Spleen (tissue), 11 donors: ENCODE data around the gene PACSIN3. TPM values are rescaled to one million over a fixed set of nuclear protein-coding genes. Genes with fewer than 3 reads are reported as not detected.

ENCODE experiments used
- DNase-seq: peaks from one replicate; pipeline ENCODE4 v3.0.0-alpha.2; 2020
- H3K27ac ChIP-seq, 8 donors: fragments of 200-600 bp; sonication (generic) in 7 of 8; 1 replicate in 4 of 8; 2 replicates in 4 of 8; pipeline versions ENCODE4 v1.5.0 to v1.8.0; 2016 to 2021; ENCODE audit warnings: inconsistent platforms in 4 of 8, mild to moderate bottlenecking in 4 of 8, moderate library complexity in 1 of 8
- H3K27me3 ChIP-seq, 7 donors: fragments of 200-600 bp; sonication (generic) in 6 of 7; replicated peaks in 1 of 7; 1 replicate in 4 of 7; 2 replicates in 3 of 7; pipeline versions ENCODE4 v1.5.0 to v1.8.0; 2016 to 2021; ENCODE audit warnings: inconsistent platforms in 3 of 7, mild to moderate bottlenecking in 1 of 7
- H3K36me3 ChIP-seq, 6 donors: fragments of 200-600 bp; sonication (generic) in 5 of 6; 1 replicate in 4 of 6; 2 replicates in 2 of 6; pipeline versions ENCODE4 v1.5.0 to v1.8.0; 2016 to 2021; ENCODE audit warnings: inconsistent platforms in 2 of 6
- H3K4me1 ChIP-seq, 6 donors: fragments of 200-600 bp; sonication (generic) in 5 of 6; 1 replicate in 3 of 6; 2 replicates in 3 of 6; pipeline versions ENCODE4 v1.5.0 to v1.8.0; 2016 to 2021; ENCODE audit warnings: inconsistent platforms in 3 of 6
- H3K4me3 ChIP-seq, 8 donors: fragments of 200-600 bp; sonication (generic) in 7 of 8; 1 replicate in 4 of 8; 2 replicates in 4 of 8; pipeline versions ENCODE4 v1.5.0 to v1.8.0; 2016 to 2021; ENCODE audit warnings: inconsistent platforms in 4 of 8, mild to moderate bottlenecking in 4 of 8, moderate library complexity in 2 of 8
- H3K9me3 ChIP-seq, 8 donors: fragments of 200-600 bp; sonication (generic) in 7 of 8; 1 replicate in 4 of 8; 2 replicates in 4 of 8; pipeline versions ENCODE4 v1.5.0 to v1.8.0; 2016 to 2021; ENCODE audit warnings: inconsistent platforms in 4 of 8
- POLR2A ChIP-seq, 3 donors: fragments of 450-650 bp; IDR thresholded peaks; one replicate each; pipeline ENCODE4 v1.5.1; 2017; ENCODE audit warnings: antibody characterized with exemption in 3 of 3, mild to moderate bottlenecking in 1 of 3
- POLR2AphosphoS5 ChIP-seq, 3 donors: sonication (generic); formaldehyde crosslinking; IDR thresholded peaks; one replicate each; pipeline ENCODE4 v1.5.1; 2017; ENCODE audit warnings: antibody characterized with exemption in 3 of 3
- WGBS, 5 donors: extraction: QIAGEN DNeasy Blood & Tissue Kit in 3 of 5; methylation state at CpG; one replicate each; pipeline versions ENCODE4 v1.1.5 to v1.1.7; 2013 to 2018; 5-methylcytosine and 5-hydroxymethylcytosine counted together
- intact Hi-C: fragments of 100-400 bp; cut with DNase I; formaldehyde crosslinking; loops from one replicate; pipeline ENCODE4 v1.15.0; 2023; ENCODE audit warnings: low total_unique reads
- polyA plus RNA-seq, 3 donors: library from polyadenylated mRNA; stranded (reverse); fragments of 200-250 nt; gene quantifications; one replicate each; pipeline ENCODE4 v1.2.1, GENCODE V29; 2013
- total RNA-seq, 7 donors: library from RNA; depleted of rRNA in 3 of 7; stranded (reverse); fragments of >200 nt in 3 of 7; fragmentation: NEBNext Ultra II Directional in 4 of 7; extraction: Animal tissue kit (Norgen Biotek cat#: 25700) in 4 of 7; gene quantifications; one replicate each; pipeline versions ENCODE4 v1.1.0 to v1.2.1, GENCODE V29; 2016 to 2021
- TF ChIP-seq, protein P1 (sequence below), 11 experiments: fragments of 200-600 bp in 7 of 11; fragments of 450-650 bp in 4 of 11; sonication (generic) in 4 of 11; IDR thresholded peaks in 8 of 11; conservative IDR thresholded peaks in 3 of 11; 1 replicate in 7 of 11; 2 replicates in 4 of 11; pipeline versions ENCODE4 v1.4.0 to v1.8.0; 2016 to 2021; ENCODE audit warnings: antibody characterized with exemption in 11 of 11, inconsistent platforms in 4 of 11, mild to moderate bottlenecking in 1 of 11
- donor health status: healthy with polysubstance abuse.
- donor health status: DM: no; HTN: no; CAD: no; lungs with moderate emphysema.
- donor health status: DM: no; HTN: no; CAD: no.
- donor health status: Bipolar disorder and iron deficiency.
- donor health status: healthy.
- donor health status: DM: no; HTN: no; CAD: no.
- donor health status: DM: yes; HTN: yes; CAD: no.

The PACSIN3 gene
- total and polyA plus RNA-seq, 10 donors: 1.2 to 13.0 (median 3.1) TPM

DNA sequence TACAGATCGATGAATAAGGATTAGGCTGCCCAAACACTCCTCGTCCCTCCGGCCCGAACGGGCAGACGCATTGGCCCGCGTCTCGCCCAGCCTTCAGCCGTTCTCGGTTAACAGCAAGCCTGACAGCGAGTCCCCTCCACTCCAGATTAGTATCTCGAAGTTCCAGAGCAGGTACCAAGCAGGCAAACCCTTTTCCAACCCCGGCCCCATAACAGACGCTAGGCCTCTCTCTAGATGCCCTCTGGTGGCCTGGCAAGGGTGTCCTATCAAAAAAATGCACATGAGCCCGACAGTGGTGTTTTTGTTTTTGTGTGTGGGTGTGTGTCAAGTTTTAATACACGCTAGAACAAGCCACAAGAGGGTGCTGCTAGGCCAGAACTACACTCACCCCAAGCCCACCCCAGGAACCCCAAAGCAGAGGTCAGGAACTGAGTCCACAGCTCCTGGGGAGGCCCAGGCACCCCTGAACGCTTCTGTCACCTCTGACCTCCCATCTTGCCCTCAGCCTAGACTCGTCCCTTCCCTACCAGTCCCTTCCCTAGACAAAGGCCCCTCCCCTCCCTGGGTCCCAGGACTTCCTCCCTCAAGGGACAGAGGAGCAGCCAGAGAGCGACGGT lies 8.9 kb downstream of the PACSIN3 start:
- H3K4me1 ChIP-seq: peaks cover 22 to 66% (median 48%) of the 10 kb centered on the region in 6 donors

GRCh38 chr11:47176328-47177228 lies 9.7 kb downstream of the PACSIN3 start, which contains the start of gene ARFGAP2:
TSS of gene ARFGAP2 (minus strand) at chr11:47176879. CDS start at chr11:47176853, 26 bp downstream.
- intact Hi-C loops: no loop called here

More for the DNA sequence above, 8.9 kb downstream of the PACSIN3 start:
- DNase-seq: no peak
- peak overlapping the region; percentile 76 to 99 (median 95) for H3K4me3 ChIP-seq
- TF ChIP-seq, protein P1, sequence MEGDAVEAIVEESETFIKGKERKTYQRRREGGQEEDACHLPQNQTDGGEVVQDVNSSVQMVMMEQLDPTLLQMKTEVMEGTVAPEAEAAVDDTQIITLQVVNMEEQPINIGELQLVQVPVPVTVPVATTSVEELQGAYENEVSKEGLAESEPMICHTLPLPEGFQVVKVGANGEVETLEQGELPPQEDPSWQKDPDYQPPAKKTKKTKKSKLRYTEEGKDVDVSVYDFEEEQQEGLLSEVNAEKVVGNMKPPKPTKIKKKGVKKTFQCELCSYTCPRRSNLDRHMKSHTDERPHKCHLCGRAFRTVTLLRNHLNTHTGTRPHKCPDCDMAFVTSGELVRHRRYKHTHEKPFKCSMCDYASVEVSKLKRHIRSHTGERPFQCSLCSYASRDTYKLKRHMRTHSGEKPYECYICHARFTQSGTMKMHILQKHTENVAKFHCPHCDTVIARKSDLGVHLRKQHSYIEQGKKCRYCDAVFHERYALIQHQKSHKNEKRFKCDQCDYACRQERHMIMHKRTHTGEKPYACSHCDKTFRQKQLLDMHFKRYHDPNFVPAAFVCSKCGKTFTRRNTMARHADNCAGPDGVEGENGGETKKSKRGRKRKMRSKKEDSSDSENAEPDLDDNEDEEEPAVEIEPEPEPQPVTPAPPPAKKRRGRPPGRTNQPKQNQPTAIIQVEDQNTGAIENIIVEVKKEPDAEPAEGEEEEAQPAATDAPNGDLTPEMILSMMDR (IDR thresholded peaks at IDR 0.05 in 8 of 11, conservative IDR thresholded peaks at IDR 0.05 in 3 of 11): peak; percentile 50 to 88 (median 75)
- no peak for TF ChIP-seq POLR2A (IDR thresholded peaks at IDR 0.05)
- 1 to 8% (median 2%) methylated on average over 6 to 21 of the region's 21 CpGs for WGBS, 5 donors
- H3K9me3 ChIP-seq: no peaks in the 10 kb centered on the region
- peaks cover 0 to 48% (median 26%) of the 10 kb centered on the region in 6 donors for H3K36me3 ChIP-seq
- H3K27me3 ChIP-seq: peaks cover 0 to 3% (median 0%) of the 10 kb centered on the region in 7 donors
- H3K27ac ChIP-seq: peak overlapping the region; percentile 84 to 100 (median 98)
- intact Hi-C loops: no loop called here

DNA sequence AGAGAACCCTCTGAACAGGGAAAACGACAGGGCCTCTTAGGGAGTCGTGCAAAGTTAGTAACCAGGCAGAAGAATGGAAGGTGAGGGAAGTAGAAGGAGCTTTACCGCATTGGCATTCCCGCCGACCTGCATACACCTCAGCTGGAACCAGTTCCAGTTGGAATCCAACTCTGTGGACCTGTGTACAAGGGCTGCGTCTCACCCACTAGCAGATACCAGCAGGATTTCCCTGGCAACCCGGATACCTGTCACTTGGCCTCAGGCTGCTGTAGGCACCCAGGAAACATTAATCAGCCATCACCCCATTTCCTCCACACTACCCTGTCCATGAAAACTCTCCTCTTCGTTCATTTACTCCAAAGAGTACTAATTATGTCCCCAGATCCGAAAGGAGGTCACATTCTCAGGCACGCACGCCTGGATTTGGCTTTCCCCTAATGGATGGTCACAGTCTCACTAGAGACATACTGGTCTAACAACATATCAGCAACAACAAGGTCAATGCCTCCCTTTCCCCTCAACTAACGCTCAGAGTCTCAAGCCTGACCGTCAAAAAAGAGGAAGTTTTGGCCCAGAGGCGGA lies 10.4 kb downstream of the PACSIN3 start:
- H3K4me3 ChIP-seq: peak overlapping the region; percentile 76 to 99 (median 95)
- 35 to 40% (median 39%) methylated on average over 12 to 14 of the region's 14 CpGs for WGBS, 5 donors
- TF ChIP-seq, protein P1 (IDR thresholded peaks at IDR 0.05 in 8 of 11, conservative IDR thresholded peaks at IDR 0.05 in 3 of 11): no peak
- TF ChIP-seq POLR2A (IDR thresholded peaks at IDR 0.05) (no peak), POLR2AphosphoS5 (IDR thresholded peaks at IDR 0.05) (no peak)
- H3K36me3 ChIP-seq: peaks cover 0 to 63% (median 41%) of the 10 kb centered on the region in 6 donors
- peaks cover 22 to 81% (median 54%) of the 10 kb centered on the region in 6 donors for H3K4me1 ChIP-seq
- peak overlapping the region; percentile 84 to 100 (median 98) for H3K27ac ChIP-seq
- intact Hi-C loops: no loop called here
- no peak for DNase-seq
- H3K27me3 ChIP-seq: no peaks in the 10 kb centered on the region
- no peaks in the 10 kb centered on the region for H3K9me3 ChIP-seq

More at GRCh38 chr11:47176328-47177228, 9.7 kb downstream of the PACSIN3 start, which contains the start of gene ARFGAP2:
- peak; percentile 84 to 93 (median 89) for TF ChIP-seq POLR2AphosphoS5 (IDR thresholded peaks at IDR 0.05)
- TF ChIP-seq, protein P1 (IDR thresholded peaks at IDR 0.05 in 8 of 11, conservative IDR thresholded peaks at IDR 0.05 in 3 of 11): no peak
- peaks cover 0 to 56% (median 34%) of the 10 kb centered on the region in 6 donors for H3K36me3 ChIP-seq
- H3K27me3 ChIP-seq: no peaks in the 10 kb centered on the region
- peaks cover 22 to 74% (median 53%) of the 10 kb centered on the region in 6 donors for H3K4me1 ChIP-seq
- peak; percentile 100 for DNase-seq
- H3K27ac ChIP-seq: peak within 1 kb of the TSS; percentile 84 to 100 (median 98)
- H3K9me3 ChIP-seq: no peaks in the 10 kb centered on the region
- 0 to 1% (median 0%) methylated on average over 41 to 89 of the region's 89 CpGs for WGBS, 5 donors
- peak within 1 kb of the TSS; percentile 76 to 99 (median 95) for H3K4me3 ChIP-seq
